GM12864 (cell line): ENCODE measurements around the gene HNRNPF.
A peak's percentile ranks its signal among the peaks of the same experiment; 100 is the strongest.

Experiments used
- DNase-seq: peaks from one replicate; pipeline ENCODE4 v3.0.0-alpha.2; 2011; ENCODE audit warnings: low read depth
- H3K4me3 ChIP-seq: 2 replicates; pipeline ENCODE4 v1.5.1; 2011; ENCODE audit warnings: mild to moderate bottlenecking, low read depth, low read length, control low read depth
- CTCF ChIP-seq: IDR thresholded peaks from 2 replicates; pipeline ENCODE4 v1.5.1; 2011; ENCODE audit warnings: low read depth, mild to moderate bottlenecking, moderate library complexity, low read length, control low read depth, inconsistent platforms; ENCODE audit errors: missing control alignments

HNRNPF gene

DNA sequence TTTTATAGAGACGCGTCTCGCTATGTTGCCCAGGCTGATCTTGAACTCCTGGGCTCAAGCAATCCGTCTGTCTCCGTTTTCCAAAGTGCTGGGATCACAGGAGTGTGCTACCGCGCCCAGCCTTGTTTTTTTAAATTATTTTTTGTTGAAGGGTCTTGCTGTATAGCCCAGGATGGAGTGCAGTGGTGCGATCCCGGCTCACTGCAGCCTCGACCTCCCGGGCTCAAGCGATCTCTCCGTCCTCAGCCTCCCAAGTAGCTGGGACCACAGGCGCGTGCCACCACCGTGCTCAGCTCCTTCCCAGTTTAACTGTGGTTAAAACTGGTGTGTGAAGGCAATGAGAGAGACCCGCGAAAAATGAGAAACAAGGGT is 11.0 kb upstream of the HNRNPF start:
- peak overlapping the region; percentile 44 for H3K4me3 ChIP-seq
- TF ChIP-seq CTCF = no peak
- DNase-seq = no peak

- H3K4me3 ChIP-seq = no peak overlapping the region
- DNase-seq = no peak
- no peak for TF ChIP-seq CTCF
Observed at GRCh38 chr10:43417950-43418768, 9.2 kb upstream of the HNRNPF start.

DNA sequence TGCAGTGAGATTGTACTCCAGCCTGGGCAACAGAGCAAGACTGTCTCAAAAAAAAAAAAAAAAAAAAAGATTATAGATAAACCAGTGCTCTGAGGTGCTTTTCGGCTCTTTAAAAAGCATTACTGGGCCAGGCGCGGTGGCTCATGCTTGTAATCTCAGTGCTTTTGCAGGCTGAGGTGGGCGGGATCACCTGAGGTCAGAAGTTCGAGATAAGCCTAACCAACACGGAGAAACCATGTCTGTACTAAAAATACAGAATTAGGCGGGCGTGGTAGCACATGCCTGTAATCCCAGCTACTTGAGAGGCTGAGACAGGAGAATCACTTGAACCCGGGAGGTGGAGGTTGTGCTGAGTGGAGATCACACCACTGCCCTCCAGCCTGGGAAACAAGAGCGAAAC is 6.6 kb upstream of the HNRNPF start:
- no peak for DNase-seq
- no peak overlapping the region for H3K4me3 ChIP-seq
- no peak for TF ChIP-seq CTCF

GRCh38 chr10:43411536-43411935 is 2.5 kb upstream of the HNRNPF start:
- no peak for DNase-seq
- H3K4me3 ChIP-seq = no peak overlapping the region
- TF ChIP-seq CTCF = no peak

DNA sequence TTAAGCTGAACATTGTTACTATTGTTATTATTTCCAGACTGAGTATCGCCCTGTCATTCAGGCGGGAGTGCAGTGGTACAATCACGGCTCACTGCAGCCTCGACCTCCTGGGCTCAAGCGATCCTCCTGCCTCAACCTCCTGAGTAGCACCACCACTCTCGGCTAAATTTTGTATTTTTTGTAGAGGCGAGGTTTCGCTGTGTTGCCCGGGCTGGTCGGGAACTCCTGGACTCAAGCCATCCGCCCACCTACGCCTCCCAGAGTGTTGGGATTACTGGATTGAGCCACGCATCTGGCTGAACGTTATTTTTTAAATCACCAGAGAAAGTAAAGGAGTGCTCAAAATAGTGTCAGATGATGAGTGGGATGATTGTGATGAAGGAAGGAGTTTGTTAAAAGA is 1.4 kb upstream of the HNRNPF start:
- DNase-seq = no peak
- TF ChIP-seq CTCF = no peak
- peak overlapping the region; percentile 96; the same call in 1 of the 2 replicates for H3K4me3 ChIP-seq

- TF ChIP-seq CTCF = no peak
- peak overlapping the region; percentile 96 for H3K4me3 ChIP-seq
- no peak for DNase-seq
Observed at GRCh38 chr10:43409385-43410109, 561 bp upstream of the HNRNPF start.
